ENCODE results near the gene CCL16. TPM values are rescaled to one million over a fixed set of nuclear protein-coding genes. Genes with fewer than 3 reads are reported as not detected.
A peak's percentile ranks its signal among the peaks of the same experiment; 100 is the strongest.

The CCL16 gene
- total RNA-seq, 4 donors from 2014 or later: 0.42 TPM; not detected in 3

- no peak overlapping the region for H3K4me3 ChIP-seq
- no peaks in the 10 kb centered on the region for H3K9me3 ChIP-seq
- intact Hi-C loops (cut with DNase I): loop anchor here (2.0 to 10.0 kb wide), 3 partner anchors 105 to 513 kb away; no protein-coding TSS in a partner anchor
- H3K4me1 ChIP-seq: peaks cover 0 to 21% (median 15%) of the 10 kb centered on the region in 4 donors
- no peak overlapping the region for H3K27ac ChIP-seq (replicated peaks in 1 of 4)
- no peaks in the 10 kb centered on the region for H3K36me3 ChIP-seq
- H3K27me3 ChIP-seq: no peaks in the 10 kb centered on the region
- DNase-seq (ENCODE audit: extremely low spot score): no peak
- peak; percentile 64 to 79 (median 76) for TF ChIP-seq CTCF (IDR thresholded peaks at IDR 0.05)
- no peak for TF ChIP-seq POLR2A (IDR thresholded peaks at IDR 0.05; ENCODE audit: low read depth)
- no peak for TF ChIP-seq EP300 (IDR thresholded peaks at IDR 0.05)
- 46% methylated on average over 8 of the region's 8 CpGs for WGBS
These were observed 11.5 kb downstream of the CCL16 start for GRCh38 chr17:35969558-35970380.

GRCh38 chr17:35968520-35969054 is 12.7 kb downstream of the CCL16 start:
- no peaks in the 10 kb centered on the region for H3K36me3 ChIP-seq
- H3K4me3 ChIP-seq: no peak overlapping the region
- TF ChIP-seq CTCF (IDR thresholded peaks at IDR 0.05) (no peak), POLR2A (IDR thresholded peaks at IDR 0.05; ENCODE audit: low read depth) (no peak), POLR2AphosphoS5 (IDR thresholded peaks at IDR 0.05) (no peak), EP300 (IDR thresholded peaks at IDR 0.05) (no peak)
- H3K4me1 ChIP-seq: peaks cover 0 to 19% (median 14%) of the 10 kb centered on the region in 4 donors
- H3K9me3 ChIP-seq: no peaks in the 10 kb centered on the region
- no peaks in the 10 kb centered on the region for H3K27me3 ChIP-seq
- no peak overlapping the region for H3K27ac ChIP-seq (replicated peaks in 1 of 4)
- 76% methylated on average over 10 of the region's 10 CpGs for WGBS
- DNase-seq (ENCODE audit: extremely low spot score): no peak
- intact Hi-C loops (cut with DNase I): loop anchor here (2.0 kb wide), 2 partner anchors 180 to 514 kb away; no protein-coding TSS in a partner anchor

GRCh38 chr17:35965272-35965671 is 16.0 kb downstream of the CCL16 start:
- intact Hi-C loops (cut with DNase I): no loop called here
- Histone ChIP-seq H3K9me3 (no peaks in the 10 kb centered on the region), H3K4me3 (no peak overlapping the region), H3K27me3 (peaks cover 0 to 22% (median 0%) of the 10 kb centered on the region in 4 donors), H3K36me3 (no peaks in the 10 kb centered on the region), H3K27ac (replicated peaks in 1 of 4) (no peak overlapping the region), H3K4me1 (no peaks in the 10 kb centered on the region)
- WGBS: 92% methylated on average over 7 of the region's 7 CpGs
- TF ChIP-seq EP300 (IDR thresholded peaks at IDR 0.05) (no peak), CTCF (IDR thresholded peaks at IDR 0.05) (no peak)
- no peak for DNase-seq (ENCODE audit: extremely low spot score)

- 85% methylated on average over 6 of the region's 6 CpGs for WGBS
- intact Hi-C loops (cut with DNase I): no loop called here
These were observed 17.6 kb downstream of the CCL16 start for GRCh38 chr17:35963663-35964062.

More at GRCh38 chr17:35963663-35964062, 17.6 kb downstream of the CCL16 start:
- H3K27ac ChIP-seq (replicated peaks in 1 of 4): no peak overlapping the region
- peaks cover 0 to 25% (median 0%) of the 10 kb centered on the region in 4 donors for H3K27me3 ChIP-seq
- no peak for DNase-seq (ENCODE audit: extremely low spot score)
- H3K36me3 ChIP-seq: no peaks in the 10 kb centered on the region
- H3K9me3 ChIP-seq: no peaks in the 10 kb centered on the region
- TF ChIP-seq POLR2A (IDR thresholded peaks at IDR 0.05; ENCODE audit: low read depth) (no peak), CTCF (IDR thresholded peaks at IDR 0.05) (no peak), POLR2AphosphoS5 (IDR thresholded peaks at IDR 0.05) (no peak), EP300 (IDR thresholded peaks at IDR 0.05) (no peak)
- H3K4me1 ChIP-seq: no peaks in the 10 kb centered on the region
- H3K4me3 ChIP-seq: no peak overlapping the region
